ENCODE data around the gene RUVBL2.

RUVBL2 gene

DNA sequence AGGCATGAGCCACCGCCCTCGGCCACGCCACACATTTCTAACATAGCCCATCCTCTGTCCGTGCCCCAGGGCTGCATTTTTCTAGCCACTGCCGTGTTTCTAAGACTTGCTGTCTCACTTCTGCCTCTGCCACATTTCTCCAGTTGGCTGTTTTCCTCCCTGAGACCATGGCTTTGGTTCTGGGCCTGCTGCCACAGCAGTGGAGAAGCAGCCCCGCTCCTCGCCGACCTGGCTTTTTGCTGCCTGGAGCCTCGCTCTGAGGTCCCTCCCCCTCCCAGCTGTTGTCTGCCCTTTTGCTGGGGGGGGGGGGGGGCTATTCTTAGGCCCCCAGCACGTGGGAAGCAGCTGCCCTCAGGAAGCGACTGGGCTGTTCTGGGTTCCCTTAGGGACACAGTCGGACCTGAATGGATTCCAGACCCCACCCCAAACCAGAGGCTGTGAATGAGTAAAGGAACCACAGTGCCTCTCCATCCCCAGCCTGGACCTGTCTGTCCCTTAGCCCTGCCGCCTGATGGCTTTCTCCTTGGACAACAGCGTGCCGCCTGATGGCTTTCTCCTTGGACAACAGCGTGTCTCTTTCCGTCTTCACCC lies 3.9 kb upstream of the RUVBL2 start:
- no peak for DNase-seq

GRCh38 chr19:48990400-48990799 lies 3.3 kb upstream of the RUVBL2 start:
- no peak for DNase-seq

- DNase-seq: no peak
Measured at GRCh38 chr19:48991011-48991609, 2.6 kb upstream of the RUVBL2 start.

- DNase-seq: no peak
Measured at GRCh38 chr19:48991873-48992580, 1.7 kb upstream of the RUVBL2 start.

DNA sequence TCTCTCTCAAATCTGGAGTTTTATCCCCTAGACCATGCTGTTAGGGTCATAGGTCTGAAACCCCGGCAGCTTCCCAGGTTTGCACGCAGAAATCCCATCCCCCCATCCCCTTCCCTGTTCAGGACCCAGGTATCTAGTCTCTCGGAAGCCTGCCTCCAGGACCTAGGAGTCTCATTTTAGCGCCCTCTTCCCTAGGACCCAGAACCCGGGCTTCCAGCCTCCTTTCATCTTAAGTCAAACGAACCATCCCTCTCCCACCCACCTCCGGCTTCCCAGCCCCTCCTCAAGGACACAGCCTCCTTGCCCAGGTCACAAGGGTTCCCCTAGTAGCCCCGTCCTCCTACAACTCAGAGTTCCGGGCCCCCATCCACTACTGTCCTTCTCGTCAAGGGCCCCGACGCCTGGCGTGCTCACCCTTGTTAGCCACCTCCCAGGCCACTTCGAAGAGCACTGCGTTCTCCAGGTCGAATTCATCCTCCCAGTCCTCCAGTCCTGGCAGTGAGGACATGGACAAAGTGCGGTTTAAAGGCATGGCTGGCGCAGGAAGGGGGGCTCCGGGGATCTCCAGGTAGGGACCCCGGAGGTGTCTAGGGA lies 1.0 kb upstream of the RUVBL2 start:
- DNase-seq: no peak

GRCh38 chr19:48994035-48994386 lies 324 bp downstream of the RUVBL2 start:
- DNase-seq: no peak

DNA sequence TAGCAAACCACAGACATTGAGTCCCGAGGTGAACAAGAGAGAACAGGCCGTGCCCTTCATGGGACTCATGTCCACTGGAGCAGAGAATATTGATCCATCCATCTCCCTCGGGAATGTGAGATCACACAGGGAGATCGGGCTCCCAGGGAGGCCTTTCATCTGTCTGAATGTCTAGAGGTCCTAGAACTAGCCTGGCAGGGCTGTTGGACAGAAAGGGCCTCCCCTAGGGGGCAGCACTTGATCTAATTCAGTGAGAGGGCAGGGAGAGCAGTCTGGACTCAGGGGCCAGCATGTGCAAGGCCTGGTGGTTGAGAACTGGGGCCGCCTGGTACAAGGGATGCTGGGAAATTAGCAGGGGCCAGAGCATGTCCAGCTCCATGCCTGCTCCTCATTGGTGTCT lies 4.3 kb downstream of the RUVBL2 start:
- DNase-seq: no peak

DNA sequence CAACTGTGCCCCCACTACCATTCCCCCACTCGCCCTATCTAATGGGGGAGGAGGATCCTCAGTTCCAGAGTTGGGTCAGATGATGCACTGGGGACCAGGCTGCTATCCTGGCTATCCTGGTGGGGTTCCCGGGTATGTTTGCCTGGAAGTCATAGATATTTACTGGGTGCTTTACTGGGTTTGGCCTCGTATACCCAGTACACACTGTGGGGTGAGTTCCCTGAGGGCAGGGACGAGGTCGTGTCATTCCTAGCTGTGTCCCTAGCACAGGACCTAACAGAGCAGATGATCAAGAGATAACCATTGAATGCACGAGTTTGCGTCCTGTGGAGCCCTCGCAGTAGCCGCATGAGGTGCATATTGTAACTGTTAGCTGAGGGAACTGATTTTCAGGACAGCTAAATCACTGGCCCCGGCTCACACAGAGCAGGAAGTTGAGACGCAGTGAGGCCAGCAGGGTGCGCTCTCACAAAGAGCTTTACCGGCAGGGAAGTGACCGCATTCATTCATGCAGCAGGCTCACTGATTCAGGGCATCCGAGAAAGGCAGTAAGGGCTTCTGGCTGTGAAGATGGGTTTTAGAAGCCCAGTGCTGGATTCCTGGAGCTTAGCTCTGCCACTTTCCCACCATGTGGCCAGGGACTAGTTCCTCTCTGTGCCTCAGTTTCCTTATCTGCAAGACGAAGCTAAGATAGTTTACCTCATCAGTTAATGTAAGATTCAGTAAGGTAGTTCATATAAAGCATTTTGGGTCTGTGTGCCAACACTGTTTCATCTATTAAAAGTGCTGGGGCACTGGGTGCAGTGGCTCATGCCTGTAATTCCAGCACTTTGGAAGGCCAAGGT lies 6.0 kb downstream of the RUVBL2 start:
- no peak for DNase-seq

DNA sequence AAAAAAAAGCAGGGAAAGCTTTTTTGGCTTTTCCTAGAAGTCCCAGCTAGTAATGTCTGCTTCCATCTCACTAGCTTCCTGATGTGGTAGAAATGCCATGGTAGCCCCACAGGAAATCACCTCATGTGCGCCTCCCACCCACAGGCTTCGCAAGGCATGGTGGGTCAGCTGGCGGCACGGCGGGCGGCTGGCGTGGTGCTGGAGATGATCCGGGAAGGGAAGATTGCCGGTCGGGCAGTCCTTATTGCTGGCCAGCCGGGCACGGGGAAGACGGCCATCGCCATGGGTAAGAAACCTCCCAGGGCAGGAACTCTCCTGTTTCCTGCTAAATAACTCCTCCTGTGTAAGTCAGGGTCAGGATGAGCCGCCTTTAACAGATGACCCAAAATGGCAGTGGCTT lies 10.4 kb downstream of the RUVBL2 start:
- DNase-seq: no peak

GRCh38 chr19:49004964-49005614 lies 11.4 kb downstream of the RUVBL2 start:
- no peak for DNase-seq

- no peak for DNase-seq
Measured at GRCh38 chr19:49006905-49007304, 13.2 kb downstream of the RUVBL2 start.

- DNase-seq: no peak
Measured at GRCh38 chr19:49009828-49010227, 16.1 kb downstream of the RUVBL2 start.

DNA sequence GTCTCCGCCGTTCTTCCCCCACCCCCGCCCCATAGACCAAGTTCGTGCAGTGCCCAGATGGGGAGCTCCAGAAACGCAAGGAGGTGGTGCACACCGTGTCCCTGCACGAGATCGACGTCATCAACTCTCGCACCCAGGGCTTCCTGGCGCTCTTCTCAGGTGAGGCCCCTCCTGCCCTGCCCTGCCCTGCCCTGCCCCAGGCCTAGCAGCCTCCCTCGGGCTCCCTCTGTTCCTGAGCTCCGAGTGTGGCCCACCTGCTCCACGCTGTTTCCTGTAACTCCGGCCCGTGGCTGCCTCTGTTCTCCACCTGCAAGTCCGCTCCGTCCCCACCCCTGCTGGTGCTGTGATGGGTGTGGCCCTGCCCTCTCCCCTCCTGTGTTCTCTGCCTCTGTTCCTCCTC lies 16.8 kb downstream of the RUVBL2 start:
- DNase-seq: no peak

DNA sequence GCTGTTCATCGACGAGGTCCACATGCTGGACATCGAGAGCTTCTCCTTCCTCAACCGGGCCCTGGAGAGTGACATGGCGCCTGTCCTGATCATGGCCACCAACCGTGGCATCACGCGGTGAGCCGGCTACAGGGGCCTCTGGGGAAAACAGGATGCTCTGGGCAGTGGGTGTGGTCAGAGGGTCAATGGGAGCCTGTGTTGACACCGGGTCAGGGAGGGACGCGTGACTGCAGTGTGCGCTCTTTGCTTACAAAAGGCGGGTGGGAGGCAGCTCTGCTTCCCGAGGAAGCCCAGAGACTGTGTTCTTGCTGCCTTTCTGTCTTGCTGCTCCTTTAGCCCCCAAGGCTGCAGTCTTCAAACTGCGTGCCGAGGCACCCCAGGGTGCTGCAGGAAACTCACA lies 17.5 kb downstream of the RUVBL2 start:
- DNase-seq: no peak

GRCh38 chr19:49014123-49014869 lies 20.6 kb downstream of the RUVBL2 start:
- DNase-seq: no peak

GRCh38 chr19:49014870-49015255 lies 21.2 kb downstream of the RUVBL2 start:
- DNase-seq: no peak

GRCh38 chr19:49016067-49016839 lies 22.6 kb downstream of the RUVBL2 start:
- no peak for DNase-seq

GRCh38 chr19:49017041-49017665 lies 23.5 kb downstream of the RUVBL2 start, which contains the start of gene LHB:
LHB (minus strand) TSS chr19:49017091; CDS start chr19:49017081, 10 bp downstream.
- no peak for DNase-seq

DNA sequence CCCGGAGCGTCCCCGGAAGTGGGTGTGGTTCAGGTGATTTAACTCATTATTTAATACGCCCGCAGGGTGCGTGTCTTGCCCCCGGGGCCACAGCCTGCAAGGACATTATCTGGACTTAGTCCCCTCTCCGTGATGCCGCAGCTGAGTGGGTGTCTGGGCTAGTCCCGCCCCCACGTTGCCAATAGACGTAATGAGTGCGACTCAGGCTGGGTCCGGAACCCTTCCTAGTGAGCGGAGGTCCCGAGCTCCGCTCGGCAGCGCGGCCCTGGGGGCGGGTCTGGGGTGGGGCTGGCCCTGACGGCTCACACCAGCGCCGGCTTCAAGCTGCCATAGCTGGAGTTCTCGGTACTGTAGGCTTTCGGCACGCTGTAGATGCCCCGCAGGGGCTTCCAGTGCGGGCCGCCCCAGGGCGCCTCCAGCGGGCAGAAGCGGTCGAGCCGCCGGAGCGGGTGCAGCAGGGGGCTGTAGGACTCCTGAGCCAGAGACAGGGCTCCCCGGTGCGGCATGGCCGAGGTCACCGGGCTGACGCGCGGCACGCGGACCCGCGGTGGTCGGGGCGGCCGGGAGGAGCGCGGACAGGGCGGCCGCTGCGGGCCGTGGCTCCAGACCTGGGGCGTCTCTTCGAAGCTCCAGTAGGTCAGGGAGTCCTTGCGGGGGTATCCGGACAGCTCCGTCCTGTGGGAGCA lies 24.1 kb downstream of the RUVBL2 start:
- peak; percentile 36 for DNase-seq
